ENCODE measurements around the gene FCHSD2.

FCHSD2 gene

GRCh38 chr11:73142128-73142377 is at the start of gene FCHSD2:
Gene FCHSD2, minus strand, starts transcription at chr11:73142318. Its CDS starts 441 bp downstream, at chr11:73141877.
- Histone ChIP-seq H3K79me2 (ENCODE audit: insufficient read depth, low read length) (peaks cover 43% of the 10 kb centered on the region), H3K36me3 (ENCODE audit: insufficient read depth, low read length) (peaks cover 29% of the 10 kb centered on the region), H3F3A (ENCODE audit: insufficient read depth, low read length) (no peaks in the 10 kb centered on the region), H3K27ac (ENCODE audit: low read depth, low read length, poor library complexity, severe bottlenecking) (peak within 1 kb of the TSS; percentile 100), H3K4me3 (ENCODE audit: low read depth, low read length, poor library complexity, severe bottlenecking) (peak within 1 kb of the TSS; percentile 96), H3K9ac (ENCODE audit: low read length) (peak within 1 kb of the TSS; percentile 99), H3K4me2 (ENCODE audit: low read length) (peak within 1 kb of the TSS; percentile 96), H3K4me1 (ENCODE audit: insufficient read depth, low read length, severe bottlenecking) (peaks cover 62% of the 10 kb centered on the region), H4K20me1 (ENCODE audit: insufficient read depth, low read length) (no peaks in the 10 kb centered on the region), H3K27me3 (ENCODE audit: insufficient read depth, low read length) (no peaks in the 10 kb centered on the region), H3K9me3 (ENCODE audit: low read length) (0 out of 2 replicates have a peak, but pooled peaks cover 4% of the 10 kb centered on the region), H2AFZ (ENCODE audit: low read length) (no peak within 1 kb of the TSS), H3K9me2 (ENCODE audit: low read depth, low read length) (no peaks in the 10 kb centered on the region)
- TF ChIP-seq EZH2 (IDR thresholded peaks at IDR 0.05; ENCODE audit: borderline replicate concordance, low read length) (no peak), CTCF (IDR thresholded peaks at IDR 0.05; ENCODE audit: low read length) (no peak)

- H3K36me3 ChIP-seq (ENCODE audit: insufficient read depth, low read length): no peaks in the 10 kb centered on the region
- no peaks in the 10 kb centered on the region for H3F3A ChIP-seq (ENCODE audit: insufficient read depth, low read length)
- H3K4me3 ChIP-seq (ENCODE audit: low read depth, low read length, poor library complexity, severe bottlenecking): no peak overlapping the region
- no peaks in the 10 kb centered on the region for H3K27me3 ChIP-seq (ENCODE audit: insufficient read depth, low read length)
- H4K20me1 ChIP-seq (ENCODE audit: insufficient read depth, low read length): no peaks in the 10 kb centered on the region
- H3K79me2 ChIP-seq (ENCODE audit: insufficient read depth, low read length): no peaks in the 10 kb centered on the region
- peaks cover 8% of the 10 kb centered on the region for H3K4me1 ChIP-seq (ENCODE audit: insufficient read depth, low read length, severe bottlenecking)
- H3K4me2 ChIP-seq (ENCODE audit: low read length): no peak overlapping the region
- H3K9me2 ChIP-seq (ENCODE audit: low read depth, low read length): no peaks in the 10 kb centered on the region
- TF ChIP-seq CTCF (IDR thresholded peaks at IDR 0.05; ENCODE audit: low read length) (no peak), EZH2 (IDR thresholded peaks at IDR 0.05; ENCODE audit: borderline replicate concordance, low read length) (no peak)
- H2AFZ ChIP-seq (ENCODE audit: low read length): no peak overlapping the region
- H3K9ac ChIP-seq (ENCODE audit: low read length): no peak overlapping the region
- H3K27ac ChIP-seq (ENCODE audit: low read depth, low read length, poor library complexity, severe bottlenecking): no peak overlapping the region
- H3K9me3 ChIP-seq (ENCODE audit: low read length): no peaks in the 10 kb centered on the region
These were observed 49.0 kb upstream of the FCHSD2 start for GRCh38 chr11:73191151-73191550.

- no peak for TF ChIP-seq CTCF (IDR thresholded peaks at IDR 0.05; ENCODE audit: low read length)
- H3F3A ChIP-seq (ENCODE audit: insufficient read depth, low read length): no peaks in the 10 kb centered on the region
- H3K9ac ChIP-seq (ENCODE audit: low read length): no peak overlapping the region
- no peaks in the 10 kb centered on the region for H3K79me2 ChIP-seq (ENCODE audit: insufficient read depth, low read length)
- H3K36me3 ChIP-seq (ENCODE audit: insufficient read depth, low read length): no peaks in the 10 kb centered on the region
- no peak overlapping the region for H3K4me2 ChIP-seq (ENCODE audit: low read length)
- no peaks in the 10 kb centered on the region for H3K9me3 ChIP-seq (ENCODE audit: low read length)
- no peak overlapping the region for H3K27ac ChIP-seq (ENCODE audit: low read depth, low read length, poor library complexity, severe bottlenecking)
- H4K20me1 ChIP-seq (ENCODE audit: insufficient read depth, low read length): no peaks in the 10 kb centered on the region
- no peaks in the 10 kb centered on the region for H3K27me3 ChIP-seq (ENCODE audit: insufficient read depth, low read length)
- no peak overlapping the region for H2AFZ ChIP-seq (ENCODE audit: low read length)
- H3K9me2 ChIP-seq (ENCODE audit: low read depth, low read length): no peaks in the 10 kb centered on the region
- H3K4me3 ChIP-seq (ENCODE audit: low read depth, low read length, poor library complexity, severe bottlenecking): no peak overlapping the region
- H3K4me1 ChIP-seq (ENCODE audit: insufficient read depth, low read length, severe bottlenecking): peaks cover 9% of the 10 kb centered on the region
These were observed 48.4 kb upstream of the FCHSD2 start for GRCh38 chr11:73190557-73190885.

Data from OCI-LY1 (cell line).